Transverse colon (tissue), 4 donors: ENCODE measurements around the gene CRYBG1. TPM values are rescaled to one million over a fixed set of nuclear protein-coding genes. Genes with fewer than 3 reads are reported as not detected.
"Not testable (repeated sequence)": the region's sequence is repeated elsewhere in the genome, so short reads cannot be mapped to it uniquely, and the experiment has no call there.

Experiments
- DNase-seq: peaks from one replicate; pipeline ENCODE4 v3.0.0-alpha.2; 2019
- H3K27ac ChIP-seq, 4 donors: fragments of 200-600 bp; sonication (generic); 2 replicates each; pipeline ENCODE4 v1.5.1; 2016 to 2018; ENCODE audit warnings: inconsistent platforms in 4 of 4
- H3K27me3 ChIP-seq: fragments of 200-600 bp; sonication (generic); 2 replicates; pipeline ENCODE4 v1.5.1; 2017; ENCODE audit warnings: inconsistent platforms
- H3K36me3 ChIP-seq, 4 donors: fragments of 200-600 bp; sonication (generic); 2 replicates each; pipeline ENCODE4 v1.5.1; 2017 to 2019; ENCODE audit warnings: inconsistent platforms in 4 of 4
- H3K4me1 ChIP-seq, 4 donors: fragments of 200-600 bp; sonication (generic); 2 replicates each; pipeline ENCODE4 v1.5.1; 2017 to 2020; ENCODE audit warnings: inconsistent platforms in 4 of 4
- H3K4me3 ChIP-seq, 4 donors: fragments of 200-600 bp; sonication (generic); 1 replicate in 1 of 4; 2 replicates in 3 of 4; pipeline versions ENCODE4 v1.5.1 to v1.6.1; 2017 to 2019; ENCODE audit warnings: inconsistent platforms in 4 of 4
- H3K9me3 ChIP-seq, 2 donors: fragments of 200-600 bp; sonication (generic); 2 replicates each; pipeline ENCODE4 v1.5.1; 2017 to 2019; ENCODE audit warnings: inconsistent platforms in 2 of 2
- CTCF ChIP-seq, 5 experiments: fragments of 200-600 bp in 3 of 5; fragments of 450-650 bp in 2 of 5; sonication (generic) in 3 of 5; IDR thresholded peaks; 1 replicate in 2 of 5; 2 replicates in 3 of 5; pipeline ENCODE4 v1.5.1; 2016 to 2017; ENCODE audit warnings: antibody characterized with exemption in 5 of 5, inconsistent platforms in 3 of 5, mild to moderate bottlenecking in 2 of 5, moderate library complexity in 1 of 5
- EP300 ChIP-seq: sonication (generic); formaldehyde crosslinking; IDR thresholded peaks from one replicate; pipeline ENCODE4 v1.6.1; 2017; ENCODE audit warnings: antibody characterized with exemption, low read depth
- POLR2A ChIP-seq: fragments of 450-650 bp; IDR thresholded peaks from one replicate; pipeline ENCODE4 v1.6.1; 2016; ENCODE audit warnings: antibody characterized with exemption, mild to moderate bottlenecking, moderate library complexity
- POLR2AphosphoS5 ChIP-seq, 3 donors: sonication (generic); formaldehyde crosslinking; IDR thresholded peaks; one replicate each; pipeline ENCODE4 v1.6.1; 2016; ENCODE audit warnings: antibody characterized with exemption in 3 of 3
- WGBS, 2 donors: methylation state at CpG; one replicate each; pipeline ENCODE4 v1.1.5; 2018; ENCODE audit warnings: low coverage in 1 of 2; 5-methylcytosine and 5-hydroxymethylcytosine counted together
- in situ Hi-C, 4 donors: fragments of 200-750 bp; cut with MboI; loops; one replicate each; pipeline versions ENCODE4 v1.15.0 to v1.15.1; 2017; ENCODE audit warnings: low sequenced_read_pairs in 3 of 4, low pct_ligation_motif_present in 1 of 4, low pct_unique_long_range_greater_than_20kb in 1 of 4
- intact Hi-C: fragments of 100-400 bp; cut with DNase I; formaldehyde crosslinking; loops from one replicate; pipeline ENCODE4 v1.15.1; 2023; ENCODE audit warnings: low total_unique reads
- total RNA-seq, 4 donors: library from RNA; depleted of rRNA; stranded (reverse); fragments of >200 nt; gene quantifications; one replicate each; pipeline ENCODE4 v1.1.0, GENCODE V29; 2016

Gene CRYBG1
- total RNA-seq, 4 donors from 2014 or later = 64.3 to 112 (median 70.2) TPM

- H3K36me3 ChIP-seq = peaks cover 0 to 47% (median 11%) of the 10 kb centered on the region in 4 donors
- no peak overlapping the region for H3K27ac ChIP-seq
- H3K4me1 ChIP-seq = no peaks in the 10 kb centered on the region
- WGBS, 2 donors = 38 to 52% methylated on average over 2 of the region's 2 CpGs
- in situ Hi-C loops = loop anchor here in 3 of 4 donors (25.0 kb wide), 2 partner anchors 221 to 1121 kb away; partner anchors contain the start of gene ATG5 (in 2 of the 3)
- H3K27me3 ChIP-seq = no peaks in the 10 kb centered on the region
- no peaks in the 10 kb centered on the region for H3K9me3 ChIP-seq
- TF ChIP-seq EP300 (no peak), CTCF (IDR thresholded peaks at IDR 0.05) (no peak), POLR2AphosphoS5 (IDR thresholded peaks at IDR 0.05) (no peak), POLR2A (no peak)
- H3K4me3 ChIP-seq = no peak overlapping the region
- no peak for DNase-seq
- intact Hi-C loops = no loop called here
These were observed 197.3 kb downstream of the CRYBG1 start for GRCh38 chr6:106557837-106558236.

GRCh38 chr6:106558364-106558763 is 197.8 kb downstream of the CRYBG1 start:
- intact Hi-C loops (no loop called here), in situ Hi-C loops (loop anchor here in 3 of 4 donors (25.0 kb wide), 2 partner anchors 221 to 1121 kb away; partner anchors contain the start of gene ATG5 (in 2 of the 3))
- H3K27ac ChIP-seq = no peak overlapping the region
- H3K4me3 ChIP-seq = no peak overlapping the region
- no peak for DNase-seq
- TF ChIP-seq POLR2AphosphoS5 (IDR thresholded peaks at IDR 0.05) (no peak), POLR2A (no peak), CTCF (IDR thresholded peaks at IDR 0.05) (no peak), EP300 (no peak)
- H3K4me1 ChIP-seq = no peaks in the 10 kb centered on the region
- H3K9me3 ChIP-seq = no peaks in the 10 kb centered on the region
- peaks cover 0 to 42% (median 11%) of the 10 kb centered on the region in 4 donors for H3K36me3 ChIP-seq
- H3K27me3 ChIP-seq = no peaks in the 10 kb centered on the region
- WGBS, 2 donors = 97% methylated on average over 4 of the region's 4 CpGs

- 81 to 93% methylated on average over 5 of the region's 5 CpGs for WGBS, 2 donors
- H3K4me1 ChIP-seq, H3K9me3 ChIP-seq, H3K27ac ChIP-seq, H3K27me3 ChIP-seq, H3K4me3 ChIP-seq, DNase-seq: not testable (repeated sequence)
- in situ Hi-C loops = loop anchor here (10.0 to 25.0 kb wide), 4 partner anchors 215 to 1122 kb away; partner anchors contain the start of gene ATG5 (in 2 of the 4)
- H3K36me3 ChIP-seq = peaks cover 0 to 34% (median 11%) of the 10 kb centered on the region in 4 donors
- intact Hi-C loops = loop anchor here (5.0 kb wide), 2 partner anchors 112 to 217 kb away; no protein-coding TSS in a partner anchor
These were observed 199.1 kb downstream of the CRYBG1 start for GRCh38 chr6:106559659-106560058.

- TF ChIP-seq EP300 = no peak
- no peak for TF ChIP-seq CTCF (IDR thresholded peaks at IDR 0.05)
- TF ChIP-seq POLR2A = no peak
- TF ChIP-seq POLR2AphosphoS5 (IDR thresholded peaks at IDR 0.05) = no peak
- H3K36me3 ChIP-seq = peaks cover 0 to 34% (median 11%) of the 10 kb centered on the region in 4 donors
- H3K4me1 ChIP-seq = peaks cover 0 to under 1% (median 0%) of the 10 kb centered on the region in 4 donors
- intact Hi-C loops (loop anchor here (5.0 kb wide), 2 partner anchors 114 to 219 kb away; no protein-coding TSS in a partner anchor), in situ Hi-C loops (loop anchor here (10.0 to 25.0 kb wide), 4 partner anchors 216 to 1124 kb away; partner anchors contain the start of gene ATG5 (in 2 of the 4))
- no peak for DNase-seq
- no peak overlapping the region for H3K4me3 ChIP-seq
- 77 to 81% methylated on average over 5 to 7 of the region's 7 CpGs for WGBS, 2 donors
- no peaks in the 10 kb centered on the region for H3K9me3 ChIP-seq
- H3K27ac ChIP-seq = no peak overlapping the region
- no peaks in the 10 kb centered on the region for H3K27me3 ChIP-seq
These were observed 200.6 kb downstream of the CRYBG1 start for GRCh38 chr6:106560996-106561685.
